Measurements from ENCODE around the gene AADAC.
"Not testable (repeated sequence)": the region's sequence is repeated elsewhere in the genome, so short reads cannot be mapped to it uniquely, and the experiment has no call there.

AADAC gene

DNA sequence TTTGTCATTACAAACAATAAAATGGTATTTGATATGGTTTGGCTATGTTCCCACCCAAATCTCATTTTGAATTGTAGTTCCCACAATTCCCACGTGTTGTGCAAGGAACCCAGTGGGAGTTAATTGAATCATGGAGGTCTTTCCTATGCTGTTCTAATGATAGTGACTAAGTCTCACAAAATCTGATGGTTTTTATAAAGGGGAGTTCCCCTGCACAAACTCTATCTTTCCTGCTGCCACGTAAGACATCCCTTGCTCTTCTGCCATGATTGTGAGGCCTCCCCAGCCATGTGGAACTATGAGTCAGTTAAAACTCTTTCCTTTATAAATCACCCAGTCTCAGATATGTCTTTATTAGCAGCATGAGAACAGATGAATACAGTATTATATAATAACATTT lies 15.4 kb upstream of the AADAC start:
- DNase-seq = no peak

DNA sequence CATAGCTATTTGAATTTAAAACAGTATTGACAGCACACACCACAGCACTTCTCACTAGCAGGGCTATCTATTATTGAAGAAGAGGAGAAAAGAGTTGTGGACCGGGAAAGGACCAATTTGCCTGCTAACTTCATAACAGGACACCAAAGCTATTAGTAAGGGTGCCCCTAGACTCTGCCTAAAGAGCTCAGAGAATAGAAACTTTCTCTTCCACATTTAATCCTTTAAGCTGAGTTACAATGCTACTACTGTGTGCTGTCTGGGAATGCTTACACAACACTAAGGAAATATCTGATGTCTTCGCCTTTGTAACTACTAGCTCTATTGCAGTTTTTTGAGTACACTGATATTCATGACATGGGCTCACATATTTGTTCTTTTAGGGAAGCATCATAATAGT lies 13.5 kb upstream of the AADAC start:
- no peak for DNase-seq

DNA sequence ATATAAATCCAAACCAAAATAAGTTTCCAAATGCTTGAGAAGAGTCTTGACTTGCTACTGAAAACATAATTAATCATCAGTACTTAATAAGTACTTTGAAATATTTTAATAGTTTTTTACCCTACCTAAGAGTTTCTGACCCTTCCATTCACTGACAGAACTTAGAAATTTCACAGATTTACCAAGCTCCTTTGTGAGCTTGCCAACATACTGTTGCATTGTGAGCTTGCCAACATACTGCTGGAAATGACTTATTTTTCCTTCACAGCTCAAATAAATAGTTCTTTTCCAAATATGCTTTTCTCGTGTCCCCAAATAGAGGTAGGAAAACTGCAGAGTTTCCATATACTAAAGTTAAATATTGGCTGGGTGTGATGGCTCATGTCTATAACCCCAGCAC lies 9.6 kb upstream of the AADAC start:
- no peak for DNase-seq

DNA sequence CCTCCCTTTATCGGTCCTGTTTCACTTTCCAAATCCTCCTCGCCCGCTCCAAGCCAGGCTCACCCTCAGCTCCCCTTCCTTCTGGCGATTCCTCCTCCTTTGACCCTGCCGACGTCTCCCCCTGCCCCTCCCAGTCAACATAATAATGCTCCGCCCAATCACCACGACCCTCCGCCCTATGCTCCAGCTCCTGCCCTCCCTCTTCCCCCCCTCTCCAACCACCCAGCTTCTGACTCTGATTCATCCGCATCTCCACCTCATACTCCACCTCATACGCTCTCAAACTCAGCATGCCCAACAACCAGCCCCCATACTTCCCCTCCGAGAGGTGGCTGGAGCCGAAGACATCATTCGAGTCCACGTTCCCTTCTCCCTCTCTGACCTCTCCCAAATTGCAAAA lies 7.1 kb upstream of the AADAC start:
- no peak for DNase-seq

DNA sequence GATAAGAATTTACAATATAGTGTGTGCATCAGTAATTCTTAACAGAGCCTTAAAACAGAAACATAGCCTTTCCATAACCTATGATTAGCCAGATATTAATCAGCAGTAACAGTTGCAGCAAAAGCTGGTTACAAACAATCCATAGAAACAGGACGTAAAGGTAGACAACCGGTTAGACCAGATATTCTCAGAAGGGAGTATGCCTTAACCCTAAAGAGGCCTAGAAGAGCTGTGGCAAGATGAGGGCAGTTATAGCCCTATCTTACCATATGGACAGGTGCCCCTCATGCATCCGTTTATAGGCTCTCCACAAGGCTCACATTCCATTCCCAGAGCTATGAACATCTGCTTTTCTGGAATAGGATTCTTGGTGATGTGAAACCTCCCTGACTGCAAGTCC lies 5.0 kb upstream of the AADAC start:
- not testable (repeated sequence) for DNase-seq

DNA sequence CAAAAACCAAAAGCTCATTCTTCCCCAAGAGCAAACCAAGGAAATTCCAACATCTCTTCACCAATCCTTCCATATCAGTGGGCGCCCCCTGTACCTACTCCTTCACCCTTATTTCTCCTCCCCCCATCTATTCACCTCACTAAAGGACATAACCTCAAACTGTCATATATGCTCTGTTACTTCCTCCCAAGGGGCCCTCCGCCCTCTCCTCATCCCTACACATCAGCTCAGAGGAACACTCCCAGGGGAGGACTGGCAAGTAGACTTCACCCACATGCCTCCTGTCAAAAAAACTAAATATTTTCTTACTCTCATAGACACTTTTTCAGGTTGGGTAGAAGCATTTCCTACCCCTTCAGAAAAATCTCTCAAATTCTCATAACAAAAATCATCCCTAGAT lies 2.4 kb upstream of the AADAC start:
- no peak for DNase-seq

DNA sequence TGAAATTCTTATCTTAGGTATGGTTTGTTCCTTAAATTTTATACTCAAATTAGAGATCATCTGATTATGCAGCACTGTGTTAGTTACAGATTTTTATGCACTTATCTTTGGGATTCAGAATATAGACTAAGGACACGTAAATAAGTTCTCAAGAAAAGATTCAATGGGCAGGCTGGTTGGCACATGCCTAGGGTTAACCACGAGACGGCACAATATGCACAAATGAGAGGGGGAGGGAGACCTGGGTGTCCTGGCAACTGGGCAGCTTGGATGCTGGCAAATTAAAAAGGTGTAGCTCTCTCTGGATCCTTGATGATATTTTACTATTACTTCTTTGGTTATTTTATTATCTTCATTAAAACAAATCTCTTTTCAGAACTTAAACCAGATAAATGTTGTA lies 672 bp downstream of the AADAC start:
- no peak for DNase-seq

DNA sequence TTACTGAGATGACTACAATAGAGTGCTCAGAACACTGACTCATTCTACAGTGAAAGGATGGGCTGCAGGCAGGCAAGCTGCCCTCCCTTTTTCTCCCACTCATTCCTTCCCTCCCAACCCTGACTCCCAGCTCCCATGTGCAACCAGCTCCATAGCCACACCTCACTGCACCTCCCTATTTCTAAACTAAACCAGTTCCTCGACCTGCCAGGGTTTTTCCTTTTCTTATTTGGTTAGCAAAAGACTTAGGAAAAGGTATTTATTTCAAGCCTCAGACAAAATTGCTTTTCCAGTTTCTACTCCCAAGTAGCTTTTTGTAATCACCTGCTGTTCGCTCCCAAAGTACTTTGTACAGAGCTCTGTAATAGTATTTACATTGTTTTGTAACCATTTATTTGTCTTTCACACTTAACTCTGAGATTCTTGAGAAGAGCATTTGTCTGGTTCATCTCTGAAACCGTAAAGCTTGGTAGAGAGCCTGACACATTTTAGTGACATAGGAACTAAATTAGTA lies 2.2 kb downstream of the AADAC start:
- no peak for DNase-seq

DNA sequence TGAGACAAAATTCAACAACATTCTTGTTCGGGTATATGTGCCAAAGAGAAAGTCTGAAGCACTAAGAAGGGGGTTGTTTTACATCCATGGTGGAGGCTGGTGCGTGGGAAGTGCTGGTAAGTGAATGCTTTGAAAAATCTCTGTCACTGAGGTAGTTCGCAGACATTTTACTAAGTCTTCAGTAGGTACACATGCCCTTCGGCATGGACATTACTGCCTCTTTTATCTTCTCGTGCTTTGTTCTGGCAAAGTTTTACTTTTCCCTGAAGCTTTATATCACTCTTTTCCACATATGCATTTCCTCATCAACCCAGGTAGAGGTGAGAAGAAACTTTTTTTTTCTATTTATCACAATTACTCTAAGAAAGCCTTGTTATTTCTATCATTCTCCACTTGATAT lies 3.6 kb downstream of the AADAC start:
- no peak for DNase-seq

DNA sequence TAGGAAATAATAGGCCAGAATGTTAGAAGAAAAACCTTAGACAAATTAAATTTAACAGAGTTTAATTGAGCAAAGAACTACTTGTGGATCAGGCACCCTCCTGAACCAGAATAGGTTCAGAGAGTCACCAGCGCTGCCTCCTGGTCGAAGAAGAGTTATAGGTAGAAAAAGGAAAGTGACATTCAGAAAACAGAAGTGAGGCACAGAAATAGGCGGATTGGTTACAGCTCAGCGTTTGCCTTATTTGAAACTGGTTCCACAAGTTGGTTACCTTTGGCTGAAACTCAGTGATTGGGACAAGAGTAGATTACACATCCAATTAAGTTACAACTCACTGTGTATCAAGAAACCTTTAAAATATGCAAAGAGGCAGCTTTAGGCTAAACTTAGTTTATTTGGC lies 4.4 kb downstream of the AADAC start:
- no peak for DNase-seq

DNA sequence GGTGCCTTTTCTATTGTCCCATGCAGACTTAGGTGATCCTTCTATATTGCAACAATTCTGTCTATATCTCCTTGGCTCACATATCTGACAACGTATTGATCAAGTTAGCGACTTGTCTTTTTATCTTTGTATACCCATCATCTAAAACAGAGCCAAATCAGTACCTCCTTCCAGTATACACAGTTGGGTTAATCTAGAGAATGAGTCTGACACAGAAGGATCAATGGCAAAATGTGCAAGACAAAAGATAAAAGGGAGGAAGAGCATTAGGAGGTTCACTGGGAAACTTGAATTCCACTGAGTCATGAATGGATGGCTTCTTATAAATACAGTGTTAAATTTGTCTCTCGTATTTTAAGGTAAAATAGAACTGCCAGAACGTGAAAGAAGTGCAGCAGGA lies 6.0 kb downstream of the AADAC start:
- no peak for DNase-seq

DNA sequence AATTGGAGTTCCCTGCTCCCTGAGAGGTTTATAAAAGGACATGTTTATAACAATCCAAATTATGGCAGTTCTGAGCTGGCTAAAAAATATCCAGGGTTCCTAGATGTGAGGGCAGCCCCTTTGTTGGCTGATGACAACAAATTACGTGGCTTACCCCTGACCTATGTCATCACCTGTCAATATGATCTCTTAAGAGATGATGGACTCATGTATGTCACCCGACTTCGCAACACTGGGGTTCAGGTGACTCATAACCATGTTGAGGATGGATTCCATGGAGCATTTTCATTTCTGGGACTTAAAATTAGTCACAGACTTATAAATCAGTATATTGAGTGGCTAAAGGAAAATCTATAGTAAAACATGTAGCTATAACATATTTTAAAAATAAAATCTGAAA lies 13.9 kb downstream of the AADAC start:
- DNase-seq = no peak

DNA sequence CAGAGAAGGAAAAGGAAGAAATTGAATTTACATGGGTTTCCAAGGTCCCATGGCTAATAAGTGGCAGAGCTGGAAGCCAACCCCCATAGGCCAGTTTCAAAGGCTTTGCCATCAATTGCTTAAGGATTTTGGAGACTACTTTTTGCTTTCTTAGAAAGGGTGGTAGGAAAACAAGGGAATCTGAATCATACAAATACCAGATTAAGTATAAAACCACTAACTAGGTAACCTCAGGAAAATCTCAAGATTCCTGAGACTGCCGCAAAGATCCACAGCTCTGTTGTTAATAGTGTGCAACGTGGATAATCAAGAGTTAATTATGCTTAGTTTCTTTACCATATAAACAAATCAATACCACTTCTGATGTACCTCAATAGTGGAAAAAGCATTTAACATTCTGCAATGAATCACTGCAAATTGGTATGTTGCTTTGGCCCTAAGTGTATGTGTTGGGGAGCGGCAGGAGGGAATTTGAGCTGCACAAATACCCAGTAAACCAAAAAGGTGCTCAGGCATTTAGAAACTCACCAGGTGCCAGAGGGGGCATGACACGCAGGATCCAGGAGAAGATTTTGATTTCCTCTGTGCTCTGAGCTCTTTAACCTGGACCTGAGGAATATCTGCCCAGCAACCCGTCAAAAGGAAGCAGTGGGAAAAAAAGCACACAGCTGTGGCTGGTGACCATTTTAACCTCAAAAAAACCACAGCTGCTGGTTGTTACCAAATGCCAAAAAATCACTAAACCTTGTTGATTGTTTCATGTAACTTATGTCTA lies 22.0 kb downstream of the AADAC start:
- DNase-seq = no peak

DNA sequence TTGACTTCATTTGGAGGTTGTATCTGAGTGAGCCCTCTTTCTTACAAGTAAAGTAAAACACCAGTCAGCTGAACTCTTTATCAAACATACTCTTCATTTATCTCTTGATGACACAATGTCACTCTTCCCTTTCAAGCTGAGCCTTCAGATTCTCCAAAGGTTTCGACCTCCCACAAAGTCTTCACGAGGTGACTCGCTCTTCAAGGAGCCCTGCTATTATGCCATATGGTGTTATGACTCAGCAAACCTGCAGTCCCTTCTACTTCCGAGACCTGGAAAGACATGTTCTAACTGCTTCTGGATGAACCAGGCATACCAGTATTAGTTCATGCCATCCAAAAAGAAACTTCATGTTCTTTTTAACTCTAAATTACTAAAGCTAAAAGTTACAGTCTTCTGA lies 23.1 kb downstream of the AADAC start:
- no peak for DNase-seq

DNA sequence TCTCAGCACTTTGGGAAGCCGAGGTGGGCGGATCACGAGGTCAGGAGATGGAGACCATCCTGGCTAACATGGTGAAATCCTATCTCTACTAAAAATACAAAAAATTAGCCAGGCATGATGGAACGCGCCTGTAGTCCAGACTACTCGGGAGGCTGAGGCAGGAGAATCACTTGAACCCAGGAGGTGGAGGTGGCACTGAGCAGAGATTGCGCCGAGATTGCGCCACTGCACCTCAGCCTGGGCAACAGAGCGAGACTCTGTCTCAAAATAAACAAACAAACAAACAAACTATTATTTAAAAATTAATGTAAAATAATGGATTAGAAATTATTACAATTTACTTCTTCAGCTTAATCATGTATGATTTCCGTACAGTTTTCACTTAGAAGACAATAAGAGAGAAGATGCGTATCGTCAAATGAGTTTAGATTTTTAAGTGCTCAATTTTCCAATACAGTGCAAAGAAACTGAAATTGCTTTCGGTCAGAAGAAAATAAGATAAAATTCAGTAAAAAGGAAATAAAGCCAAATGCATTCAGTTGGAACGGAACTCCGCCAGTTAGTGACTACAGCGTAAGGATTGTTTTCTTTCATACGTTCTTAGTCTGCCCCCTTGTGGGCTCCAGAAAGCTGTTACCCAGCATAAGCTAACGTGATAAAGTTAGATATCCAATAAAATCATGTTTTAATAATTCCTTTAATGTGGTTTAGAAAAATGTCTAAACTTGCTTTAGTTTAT lies 24.8 kb downstream of the AADAC start:
- DNase-seq = peak; percentile 21

DNA sequence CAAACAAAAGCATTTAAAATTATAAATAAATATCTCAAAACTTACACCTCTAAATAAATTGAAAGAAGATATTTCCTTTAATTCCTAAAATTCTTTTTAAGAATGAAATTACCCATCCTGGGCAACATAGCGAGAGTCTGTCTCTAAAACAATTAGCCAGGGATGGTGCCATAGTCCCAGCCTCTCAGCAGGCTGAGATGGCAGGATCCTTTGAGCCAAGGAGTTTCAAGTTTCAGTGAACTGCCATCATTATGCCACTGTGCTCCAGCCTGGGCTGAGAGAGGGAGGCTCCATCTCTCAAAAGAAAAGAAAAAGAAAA lies 25.4 kb downstream of the AADAC start:
- no peak for DNase-seq

DNA sequence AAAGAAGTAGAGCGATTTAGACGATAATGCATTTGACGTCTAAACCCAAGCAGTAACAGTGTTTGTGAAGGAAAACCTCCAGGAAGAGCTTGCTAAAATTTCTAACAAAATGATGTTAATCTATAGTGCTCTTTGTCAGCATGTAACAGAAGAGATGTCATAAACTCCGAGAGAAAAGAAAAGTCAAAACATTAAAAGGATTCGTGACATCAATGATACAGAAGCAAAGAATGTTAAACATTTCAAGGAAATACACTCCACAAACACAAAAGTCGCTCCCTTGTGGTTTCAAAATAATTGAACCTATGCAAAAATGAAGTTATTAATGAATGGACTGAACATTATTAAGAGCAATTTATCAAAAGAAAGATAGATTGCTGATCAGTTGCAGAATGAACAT lies 27.9 kb downstream of the AADAC start:
- DNase-seq = no peak

DNA sequence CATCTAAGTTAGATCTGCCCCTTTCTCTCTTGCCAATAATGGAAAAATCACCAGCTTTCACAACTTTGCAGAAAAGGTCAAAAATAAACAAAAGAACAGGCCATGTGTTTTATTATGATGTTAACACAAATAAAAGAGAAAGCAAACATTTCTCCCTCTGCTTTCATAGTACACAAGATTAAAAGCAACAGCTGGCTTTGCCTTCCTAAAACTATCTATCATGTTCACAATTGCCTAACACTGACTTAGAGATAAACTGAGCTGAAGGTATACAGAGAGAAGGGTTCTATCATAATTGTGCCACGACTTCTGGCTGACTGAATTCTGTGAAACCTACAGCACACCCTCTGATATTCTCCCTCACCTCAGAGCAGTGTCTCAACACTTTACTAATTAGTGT lies 29.4 kb downstream of the AADAC start:
- no peak for DNase-seq

DNA sequence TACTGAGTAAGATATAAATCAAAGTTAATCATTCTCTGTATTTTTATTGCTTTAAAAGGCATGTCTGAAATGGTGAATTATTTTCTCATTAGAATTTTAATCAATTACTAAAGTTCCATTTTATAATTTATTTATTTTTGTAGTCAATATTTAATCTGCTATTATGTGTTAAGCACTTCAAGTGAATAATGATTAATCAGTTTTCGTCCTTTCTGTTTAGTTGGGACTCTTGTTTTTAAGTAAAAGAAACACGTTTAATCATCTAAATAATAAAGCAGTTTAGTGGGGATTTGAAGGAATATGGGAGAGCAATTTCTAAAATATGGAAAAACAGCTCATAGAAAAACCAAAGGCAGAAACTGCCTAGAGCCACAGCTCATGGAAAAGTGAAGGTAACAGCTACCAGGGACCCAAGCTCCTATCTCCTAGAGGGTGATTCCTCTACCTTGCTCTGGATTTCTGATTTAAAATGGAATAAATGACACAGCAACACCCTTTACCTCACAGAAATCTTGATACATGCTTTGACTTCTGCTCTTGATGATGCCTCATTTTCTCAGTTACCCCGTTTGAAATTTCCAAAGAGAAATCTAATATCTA lies 31.5 kb downstream of the AADAC start:
- DNase-seq = no peak

DNA sequence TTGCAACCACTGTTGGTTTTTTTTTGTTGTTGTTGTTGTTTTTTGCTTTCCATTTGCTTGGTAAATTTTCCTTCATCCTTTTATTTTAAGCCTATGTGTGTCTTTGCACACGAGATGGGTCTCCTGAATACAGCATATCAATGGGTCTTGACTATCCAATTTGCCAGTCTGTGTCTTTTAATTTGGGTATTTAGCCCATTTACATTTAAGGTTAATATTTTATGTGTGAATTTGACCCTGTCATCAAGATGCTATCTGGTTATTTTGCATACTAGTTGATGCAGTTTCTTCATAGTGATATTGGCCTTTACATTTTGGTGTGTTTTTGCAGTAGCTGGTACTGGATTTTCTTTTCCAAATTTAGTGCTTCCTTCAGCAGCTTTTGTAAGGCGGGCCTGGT lies 36.1 kb downstream of the AADAC start:
- DNase-seq = not testable (repeated sequence)

DNA sequence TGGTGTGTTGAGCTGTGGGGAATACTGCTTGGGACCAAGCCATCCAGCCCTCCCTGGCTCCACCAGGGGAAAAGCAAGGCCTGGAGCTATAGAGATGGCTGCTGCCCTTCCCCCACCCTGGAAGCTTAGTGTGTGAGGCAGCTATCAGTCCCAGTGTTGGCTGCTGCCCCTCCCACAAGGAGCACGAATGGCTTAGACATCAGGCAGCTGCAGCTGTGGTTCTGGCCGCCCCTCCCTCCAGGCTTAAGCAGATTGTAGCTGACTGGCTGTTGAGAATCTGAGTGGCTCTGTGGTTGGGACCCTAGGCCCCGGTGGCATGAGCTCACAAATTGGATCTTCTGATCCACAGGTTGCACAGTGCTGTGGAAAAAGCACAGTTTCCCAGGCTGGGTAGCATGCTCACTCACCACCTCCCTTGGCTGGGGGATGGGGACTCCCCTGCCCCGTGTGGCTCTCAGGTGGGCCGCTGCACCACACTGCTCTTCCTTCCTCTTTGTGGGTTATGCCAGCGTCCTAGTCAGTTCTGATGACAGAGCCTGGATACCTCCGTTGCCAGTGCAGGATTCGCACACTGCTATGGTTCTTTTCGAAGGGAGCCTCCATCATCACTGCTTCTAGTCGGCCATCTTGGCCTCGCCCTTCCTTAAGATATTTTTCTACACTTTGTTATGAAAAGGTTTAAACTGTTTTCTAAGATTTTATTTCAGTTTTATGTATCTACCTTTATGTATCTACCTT lies 38.3 kb downstream of the AADAC start:
- DNase-seq = no peak

DNA sequence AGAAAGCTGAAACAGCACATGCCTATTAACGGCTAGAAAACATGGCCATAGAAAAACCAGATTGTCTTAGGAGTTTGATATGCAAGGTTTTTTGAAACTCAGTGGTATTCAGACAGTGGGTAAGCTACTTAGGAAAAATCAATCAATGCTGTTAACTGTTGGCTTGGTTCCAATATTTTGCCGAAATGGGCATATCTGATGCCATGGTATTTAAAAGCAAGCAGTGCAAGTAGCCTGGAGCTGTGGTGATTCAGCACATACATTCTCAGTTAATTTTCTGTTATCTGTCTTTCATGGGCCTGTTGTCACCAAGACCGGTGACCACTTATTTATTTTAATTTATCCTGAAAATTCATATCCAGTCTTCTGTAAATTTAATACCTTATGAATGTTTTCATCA lies 42.2 kb downstream of the AADAC start:
- no peak for DNase-seq

DNA sequence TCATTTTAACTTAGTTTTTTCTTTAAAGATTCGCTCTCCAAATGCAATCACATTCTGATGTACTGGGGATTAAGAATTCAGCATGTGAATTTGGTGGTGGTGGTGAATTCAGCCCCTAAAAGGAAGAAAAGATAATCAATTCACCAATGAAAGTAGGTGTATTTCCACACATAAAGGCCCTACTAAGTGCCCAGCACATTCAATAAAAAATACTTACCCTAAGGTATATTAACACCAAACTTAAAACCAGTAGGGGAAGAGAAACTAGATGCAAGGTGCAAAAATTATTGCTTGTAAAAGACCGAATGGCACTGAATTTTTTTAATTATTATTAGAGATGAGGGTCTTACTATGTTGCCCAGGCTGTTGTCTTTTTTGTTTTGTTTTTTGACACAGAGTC lies 42.7 kb downstream of the AADAC start:
- DNase-seq = no peak

DNA sequence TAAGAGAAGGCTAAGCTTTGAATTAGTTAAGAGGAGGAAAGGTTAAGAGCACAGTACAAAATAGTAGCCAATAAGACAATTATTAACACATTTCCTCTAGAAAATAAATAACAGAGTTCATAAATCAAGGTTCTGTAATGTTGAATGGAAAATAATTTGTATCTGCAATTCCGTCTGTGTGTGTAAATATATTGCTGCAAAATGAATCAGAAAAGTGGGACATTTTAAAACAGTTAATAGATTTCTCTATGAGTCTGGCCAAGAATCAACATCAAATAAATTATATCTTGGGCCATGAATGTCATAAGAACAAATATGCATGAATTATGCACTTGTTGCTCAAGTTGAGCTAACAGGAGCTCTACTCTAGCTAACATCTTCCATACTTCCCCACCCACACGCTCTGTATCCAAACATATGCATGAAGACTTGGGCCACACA lies 45.3 kb downstream of the AADAC start:
- no peak for DNase-seq

Data from T1000 (cell line).